GM12892 (cell line): ENCODE measurements around the gene TBC1D5.

Experiments
- POLR2A ChIP-seq: IDR thresholded peaks from 2 replicates; pipeline ENCODE4 v1.6.1; 2011; ENCODE audit warnings: low read depth, low read length, control low read depth
- POLR2AphosphoS5 ChIP-seq: IDR thresholded peaks from 2 replicates; pipeline ENCODE4 v1.6.1; 2011; ENCODE audit warnings: low read depth, low read length, control low read depth
- TAF1 ChIP-seq: IDR thresholded peaks from 2 replicates; pipeline ENCODE4 v1.6.1; 2011; ENCODE audit warnings: low read depth, mild to moderate bottlenecking, control low read depth, low read length, borderline replicate concordance

DNA sequence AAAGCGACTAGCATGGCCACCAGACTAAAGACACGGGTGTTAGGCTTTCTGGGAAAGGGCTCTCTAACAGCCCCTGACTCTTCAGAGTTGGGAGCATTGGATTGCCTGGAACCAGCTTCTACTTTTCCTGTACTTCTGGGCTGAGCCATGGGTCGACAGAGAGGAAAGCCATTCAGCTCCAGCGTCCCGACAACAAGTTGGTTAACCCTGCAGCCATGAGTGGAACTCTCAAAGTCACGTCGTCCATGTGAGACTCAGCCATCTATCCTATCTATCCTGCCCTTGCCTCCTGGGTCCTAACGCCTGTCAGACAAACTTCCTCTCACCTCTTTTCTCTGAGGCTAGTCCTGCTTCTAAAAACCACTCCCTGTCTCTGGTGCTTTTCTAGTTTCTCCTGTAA is 32.6 kb upstream of the TBC1D5 start:
- no peak for TF ChIP-seq POLR2AphosphoS5
- no peak for TF ChIP-seq POLR2A
- no peak for TF ChIP-seq TAF1
